A673 (cell line): Measurements from ENCODE around the gene OR8J3.
A peak's percentile ranks its signal among the peaks of the same experiment; 100 is the strongest.

Source experiments
- EZH2 ChIP-seq: fragments of 200-600 bp; sonication (generic); IDR thresholded peaks from 2 replicates; pipeline ENCODE4 v1.6.1; 2017; ENCODE audit warnings: borderline replicate concordance, low read depth, mild to moderate bottlenecking, mixed read lengths, antibody characterized with exemption, low read length; ENCODE audit not compliant: poor library complexity, severe bottlenecking
- TF ChIP-seq, protein P1 (sequence below): fragments of 300-800, 200-600 bp; sonication (generic); conservative IDR thresholded peaks from 2 replicates; pipeline ENCODE4 v1.5.1; 2017; ENCODE audit warnings: low read depth, mild to moderate bottlenecking, antibody characterized with exemption, low read length, moderate library complexity, mixed read lengths

- TF ChIP-seq, protein P1, sequence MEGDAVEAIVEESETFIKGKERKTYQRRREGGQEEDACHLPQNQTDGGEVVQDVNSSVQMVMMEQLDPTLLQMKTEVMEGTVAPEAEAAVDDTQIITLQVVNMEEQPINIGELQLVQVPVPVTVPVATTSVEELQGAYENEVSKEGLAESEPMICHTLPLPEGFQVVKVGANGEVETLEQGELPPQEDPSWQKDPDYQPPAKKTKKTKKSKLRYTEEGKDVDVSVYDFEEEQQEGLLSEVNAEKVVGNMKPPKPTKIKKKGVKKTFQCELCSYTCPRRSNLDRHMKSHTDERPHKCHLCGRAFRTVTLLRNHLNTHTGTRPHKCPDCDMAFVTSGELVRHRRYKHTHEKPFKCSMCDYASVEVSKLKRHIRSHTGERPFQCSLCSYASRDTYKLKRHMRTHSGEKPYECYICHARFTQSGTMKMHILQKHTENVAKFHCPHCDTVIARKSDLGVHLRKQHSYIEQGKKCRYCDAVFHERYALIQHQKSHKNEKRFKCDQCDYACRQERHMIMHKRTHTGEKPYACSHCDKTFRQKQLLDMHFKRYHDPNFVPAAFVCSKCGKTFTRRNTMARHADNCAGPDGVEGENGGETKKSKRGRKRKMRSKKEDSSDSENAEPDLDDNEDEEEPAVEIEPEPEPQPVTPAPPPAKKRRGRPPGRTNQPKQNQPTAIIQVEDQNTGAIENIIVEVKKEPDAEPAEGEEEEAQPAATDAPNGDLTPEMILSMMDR, result peak; percentile 38; the same call in 1 of the 2 replicates
- TF ChIP-seq EZH2, result no peak
Measured at GRCh38 chr11:56089697-56090096, 50.3 kb downstream of the OR8J3 start.
